ENCODE measurements around the gene TMEM94. TPM values are rescaled to one million over a fixed set of nuclear protein-coding genes. Genes with fewer than 3 reads are reported as not detected.

Gene TMEM94
- total and polyA plus RNA-seq, 9 of the 15 experiments (the other 6 are each of a cell fraction or from before 2014, with no cell fraction given), result 0.35 to 48.1 (median 14.4) TPM

DNA sequence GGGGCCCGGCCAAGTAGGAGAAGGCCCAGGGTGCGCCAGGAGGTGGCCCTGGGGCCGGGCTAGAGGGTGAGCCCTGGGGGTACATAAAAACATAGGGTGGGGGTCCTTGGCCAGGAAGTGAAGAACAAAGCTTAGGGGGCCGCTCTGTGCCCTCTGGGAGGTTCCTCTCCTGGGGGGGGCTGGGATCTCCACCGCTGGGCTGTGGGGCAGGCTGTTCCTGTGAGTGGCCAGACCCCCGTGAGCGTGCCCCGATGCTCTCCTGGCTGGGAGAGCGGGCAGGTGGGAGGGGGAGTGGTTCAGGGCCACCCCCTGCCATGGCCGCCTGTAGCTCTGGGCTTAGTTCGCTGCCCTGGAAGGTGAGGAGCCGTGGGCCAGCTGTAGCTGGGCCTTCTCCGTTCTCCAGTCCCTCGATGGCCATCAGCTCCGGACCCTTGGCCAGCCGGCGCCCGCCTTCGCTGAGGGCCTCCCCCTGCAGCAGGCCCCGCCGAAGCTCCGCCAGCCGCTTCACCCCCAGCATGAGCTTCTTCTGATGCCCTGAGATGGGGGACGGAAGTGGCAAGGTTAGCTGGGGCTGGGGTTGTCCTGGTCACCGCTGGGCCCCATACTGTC is 46.4 kb downstream of the TMEM94 start:
- Histone ChIP-seq H3K27me3 (ENCODE audit: control insufficient read depth in 2 of 2, insufficient read depth in 2 of 2, low read length in 2 of 2) (no peaks in the 10 kb centered on the region), H3K9me3 (replicated peaks; ENCODE audit: control insufficient read depth, insufficient read depth, low read depth, low read length) (no peaks in the 10 kb centered on the region), H3K36me3 (ENCODE audit: control insufficient read depth, insufficient read depth, low read length) (peaks cover 30% of the 10 kb centered on the region; the same call in 1 of the 3 replicates), H3K27ac (ENCODE audit: extremely low read depth, low read depth, low read length) (no peak overlapping the region), H3K4me1 (replicated peaks in 1 of 2; ENCODE audit: control insufficient read depth in 2 of 2, insufficient read depth in 2 of 2, low read length in 2 of 2) (peaks cover 0 to 76% of the 10 kb centered on the region in 2 experiments; a peak in 2 of 5 replicates), H3K79me2 (ENCODE audit: control insufficient read depth, insufficient read depth, low read length) (no peaks in the 10 kb centered on the region), H3K9me1 (ENCODE audit: control insufficient read depth, insufficient read depth, low read length) (peaks cover 3% of the 10 kb centered on the region), H2AFZ (ENCODE audit: low read depth, low read length) (no peak overlapping the region), H3K9ac (ENCODE audit: insufficient read depth in 1 of 2, low read depth in 2 of 2, low read length in 2 of 2) (no peak overlapping the region), H3K4me2 (ENCODE audit: insufficient read depth, low read length) (no peak overlapping the region), H3K4me3 (no peak overlapping the region), H4K20me1 (replicated peaks; ENCODE audit: control insufficient read depth, insufficient read depth, low read length) (0 out of 2 replicates have a peak, but pooled peaks cover 4% of the 10 kb centered on the region)
- ATAC-seq, result no peak
- intact Hi-C loops (cut with micrococcal nuclease) (no loop called here), in situ Hi-C loops (cut with MboI) (no loop called here)
- ChIA-PET POLR2A (interaction anchor here (0.5 to 1.4 kb wide), 6 partner anchors 8 to 308 kb away, joined by 3 to 9 read pairs (median 4); partner anchors contain the start of gene TSEN54), CTCF (ENCODE audit: low intra/inter-chr PET ratio) (no interaction called here)
- DNase-seq (ENCODE audit: extremely low read depth in 1 of 4, low spot score in 3 of 4), result no peak
- no TSS peak for BruUV-seq (replicated peaks)
- no peak for FAIRE-seq
- peak; percentile 13; the same call in 1 of the 2 replicates for TF ChIP-seq RBFOX2 (IDR thresholded peaks at IDR 0.05; ENCODE audit: low read depth, low read length)
- TF ChIP-seq POLR2G (IDR thresholded peaks at IDR 0.05; ENCODE audit: low read depth, low read length), result peak; percentile 24; the same call in 1 of the 2 replicates
- TF ChIP-seq, protein P1, sequence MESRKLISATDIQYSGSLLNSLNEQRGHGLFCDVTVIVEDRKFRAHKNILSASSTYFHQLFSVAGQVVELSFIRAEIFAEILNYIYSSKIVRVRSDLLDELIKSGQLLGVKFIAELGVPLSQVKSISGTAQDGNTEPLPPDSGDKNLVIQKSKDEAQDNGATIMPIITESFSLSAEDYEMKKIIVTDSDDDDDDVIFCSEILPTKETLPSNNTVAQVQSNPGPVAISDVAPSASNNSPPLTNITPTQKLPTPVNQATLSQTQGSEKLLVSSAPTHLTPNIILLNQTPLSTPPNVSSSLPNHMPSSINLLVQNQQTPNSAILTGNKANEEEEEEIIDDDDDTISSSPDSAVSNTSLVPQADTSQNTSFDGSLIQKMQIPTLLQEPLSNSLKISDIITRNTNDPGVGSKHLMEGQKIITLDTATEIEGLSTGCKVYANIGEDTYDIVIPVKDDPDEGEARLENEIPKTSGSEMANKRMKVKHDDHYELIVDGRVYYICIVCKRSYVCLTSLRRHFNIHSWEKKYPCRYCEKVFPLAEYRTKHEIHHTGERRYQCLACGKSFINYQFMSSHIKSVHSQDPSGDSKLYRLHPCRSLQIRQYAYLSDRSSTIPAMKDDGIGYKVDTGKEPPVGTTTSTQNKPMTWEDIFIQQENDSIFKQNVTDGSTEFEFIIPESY (CRISPR knock-in tag; IDR thresholded peaks at IDR 0.05), result 0 out of 2 replicates have a peak, but pooled peaks have one; percentile 15
- no peak for TF ChIP-seq ESRRA (IDR thresholded peaks at IDR 0.05; ENCODE audit: borderline replicate concordance, low read depth)
- no peak for TF ChIP-seq NFIC (IDR thresholded peaks at IDR 0.05)
- 83% methylated on average over 13 of the region's 25 CpGs for WGBS (ENCODE audit: insufficient coverage, low coverage, missing lambda C conversion rate)
